ENCODE measurements around the gene MFSD2A. TPM values are rescaled to one million over a fixed set of nuclear protein-coding genes. Genes with fewer than 3 reads are reported as not detected.
A peak's percentile ranks its signal among the peaks of the same experiment; 100 is the strongest.

The MFSD2A gene
- total and polyA plus RNA-seq, 4 donors = 15.7 to 42.9 (median 27.7) TPM

- Histone ChIP-seq H3K36me3 (ENCODE audit: control insufficient read depth, insufficient read depth, low read length) (peaks cover 46% of the 10 kb centered on the region), H3K9me3 (ENCODE audit: control insufficient read depth, insufficient read depth, low read length) (no peaks in the 10 kb centered on the region), H3K4me3 (ENCODE audit: low read depth, low read length) (no peak overlapping the region), H3K27me3 (ENCODE audit: control insufficient read depth, insufficient read depth, low read length) (no peaks in the 10 kb centered on the region), H3K4me1 (ENCODE audit: control insufficient read depth, insufficient read depth, low read length) (peaks cover 13% of the 10 kb centered on the region), H3K27ac (ENCODE audit: low read depth, low read length) (no peak overlapping the region)
- WGBS (ENCODE audit: insufficient coverage) = 87% methylated on average over 3 of the region's 4 CpGs
- no peak for DNase-seq (ENCODE audit: low read depth in 4 of 6, low spot score in 6 of 6)
Observed at GRCh38 chr1:39964552-39964951, 9.6 kb downstream of the MFSD2A start.

- no peaks in the 10 kb centered on the region for H3K9me3 ChIP-seq (ENCODE audit: control insufficient read depth, insufficient read depth, low read length)
- no peaks in the 10 kb centered on the region for H3K27me3 ChIP-seq (ENCODE audit: control insufficient read depth, insufficient read depth, low read length)
Observed at GRCh38 chr1:39965044-39965443, 10.1 kb downstream of the MFSD2A start.

GRCh38 chr1:39969048-39969447, 14.1 kb downstream of the MFSD2A start:
- WGBS (ENCODE audit: insufficient coverage) = 91% methylated on average over 5 of the region's 9 CpGs
- no peak for DNase-seq (ENCODE audit: low read depth in 4 of 6, low spot score in 6 of 6)
- Histone ChIP-seq H3K9me3 (ENCODE audit: control insufficient read depth, insufficient read depth, low read length) (no peaks in the 10 kb centered on the region), H3K4me3 (ENCODE audit: low read depth, low read length) (no peak overlapping the region), H3K4me1 (ENCODE audit: control insufficient read depth, insufficient read depth, low read length) (no peaks in the 10 kb centered on the region), H3K27me3 (ENCODE audit: control insufficient read depth, insufficient read depth, low read length) (no peaks in the 10 kb centered on the region), H3K36me3 (ENCODE audit: control insufficient read depth, insufficient read depth, low read length) (peaks cover 33% of the 10 kb centered on the region), H3K27ac (ENCODE audit: low read depth, low read length) (no peak overlapping the region)

More at GRCh38 chr1:39965044-39965443, 10.1 kb downstream of the MFSD2A start:
- Histone ChIP-seq H3K4me3 (ENCODE audit: low read depth, low read length) (no peak overlapping the region), H3K27ac (ENCODE audit: low read depth, low read length) (no peak overlapping the region), H3K36me3 (ENCODE audit: control insufficient read depth, insufficient read depth, low read length) (peaks cover 47% of the 10 kb centered on the region), H3K4me1 (ENCODE audit: control insufficient read depth, insufficient read depth, low read length) (peaks cover 10% of the 10 kb centered on the region)
- DNase-seq (ENCODE audit: low read depth in 4 of 6, low spot score in 6 of 6) = no peak
- WGBS (ENCODE audit: insufficient coverage) = 89% methylated on average over 5 of the region's 9 CpGs

DNA sequence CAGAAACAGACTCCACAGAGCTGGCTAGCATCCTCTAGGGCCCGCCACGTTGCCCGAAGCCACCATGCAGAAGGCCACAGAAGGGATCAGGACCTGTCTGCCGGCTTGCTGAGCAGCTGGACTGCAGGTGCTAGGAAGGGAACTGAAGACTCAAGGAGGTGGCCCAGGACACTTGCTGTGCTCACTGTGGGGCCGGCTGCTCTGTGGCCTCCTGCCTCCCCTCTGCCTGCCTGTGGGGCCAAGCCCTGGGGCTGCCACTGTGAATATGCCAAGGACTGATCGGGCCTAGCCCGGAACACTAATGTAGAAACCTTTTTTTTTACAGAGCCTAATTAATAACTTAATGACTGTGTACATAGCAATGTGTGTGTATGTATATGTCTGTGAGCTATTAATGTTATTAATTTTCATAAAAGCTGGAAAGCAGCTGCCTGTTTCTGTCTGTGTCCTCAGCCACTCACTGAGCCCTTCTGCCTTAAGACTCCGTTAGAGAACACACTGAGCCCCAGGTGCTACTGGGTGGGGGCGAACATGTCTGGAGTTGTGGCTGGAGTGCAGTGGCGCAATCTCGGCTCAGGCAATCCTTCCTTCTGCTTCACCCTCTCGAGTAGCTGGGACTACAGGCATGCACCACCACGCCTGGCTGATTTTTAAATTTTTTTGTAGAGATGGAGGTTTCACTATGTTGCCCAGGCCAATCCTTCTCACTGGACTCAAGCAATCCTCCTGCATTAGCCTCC, 14.8 kb downstream of the MFSD2A start:
- H3K27me3 ChIP-seq (ENCODE audit: control insufficient read depth, insufficient read depth, low read length) = no peaks in the 10 kb centered on the region
- H3K27ac ChIP-seq (ENCODE audit: low read depth, low read length) = no peak overlapping the region
- H3K9me3 ChIP-seq (ENCODE audit: control insufficient read depth, insufficient read depth, low read length) = no peaks in the 10 kb centered on the region
- no peak overlapping the region for H3K4me3 ChIP-seq (ENCODE audit: low read depth, low read length)
- H3K36me3 ChIP-seq (ENCODE audit: control insufficient read depth, insufficient read depth, low read length) = peaks cover 33% of the 10 kb centered on the region
- no peak for DNase-seq (ENCODE audit: low read depth in 4 of 6, low spot score in 6 of 6)
- WGBS (ENCODE audit: insufficient coverage) = 93% methylated on average over 8 of the region's 13 CpGs
- no peaks in the 10 kb centered on the region for H3K4me1 ChIP-seq (ENCODE audit: control insufficient read depth, insufficient read depth, low read length)

DNA sequence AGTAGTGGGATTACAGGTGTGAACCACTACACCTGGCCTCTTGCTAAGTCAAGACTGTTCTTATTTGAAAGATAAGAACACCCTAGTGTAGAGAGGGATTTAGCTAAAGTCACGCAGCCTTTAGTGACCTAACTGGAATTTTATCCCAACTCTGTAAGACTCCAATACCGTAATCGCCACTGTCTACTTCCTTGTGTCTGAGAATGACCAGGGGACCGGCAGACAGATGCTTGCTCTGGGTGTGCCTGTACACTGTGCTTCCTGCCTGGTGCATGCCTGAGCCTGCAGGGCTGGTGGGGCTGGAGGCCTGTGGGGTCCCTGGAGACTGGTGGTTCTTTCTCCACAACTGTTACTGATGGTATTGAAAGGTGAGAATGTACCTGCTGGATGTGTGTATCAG, 15.3 kb downstream of the MFSD2A start:
- no peaks in the 10 kb centered on the region for H3K27me3 ChIP-seq (ENCODE audit: control insufficient read depth, insufficient read depth, low read length)
- H3K36me3 ChIP-seq (ENCODE audit: control insufficient read depth, insufficient read depth, low read length) = peaks cover 30% of the 10 kb centered on the region
- DNase-seq (ENCODE audit: low read depth in 4 of 6, low spot score in 6 of 6) = no peak
- no peak overlapping the region for H3K27ac ChIP-seq (ENCODE audit: low read depth, low read length)
- no CpG with 5 or more reads among the region's 4 CpGs for WGBS (ENCODE audit: insufficient coverage)
- H3K4me1 ChIP-seq (ENCODE audit: control insufficient read depth, insufficient read depth, low read length) = no peaks in the 10 kb centered on the region
- H3K9me3 ChIP-seq (ENCODE audit: control insufficient read depth, insufficient read depth, low read length) = no peaks in the 10 kb centered on the region
- H3K4me3 ChIP-seq (ENCODE audit: low read depth, low read length) = no peak overlapping the region

- no peaks in the 10 kb centered on the region for H3K27me3 ChIP-seq (ENCODE audit: control insufficient read depth, insufficient read depth, low read length)
- no peaks in the 10 kb centered on the region for H3K4me1 ChIP-seq (ENCODE audit: control insufficient read depth, insufficient read depth, low read length)
- H3K4me3 ChIP-seq (ENCODE audit: low read depth, low read length) = no peak overlapping the region
- 96% methylated on average over 4 of the region's 4 CpGs for WGBS (ENCODE audit: insufficient coverage)
- H3K9me3 ChIP-seq (ENCODE audit: control insufficient read depth, insufficient read depth, low read length) = no peaks in the 10 kb centered on the region
- H3K36me3 ChIP-seq (ENCODE audit: control insufficient read depth, insufficient read depth, low read length) = peaks cover 24% of the 10 kb centered on the region
- DNase-seq (ENCODE audit: low read depth in 4 of 6, low spot score in 6 of 6) = no peak
- no peak overlapping the region for H3K27ac ChIP-seq (ENCODE audit: low read depth, low read length)
Observed at GRCh38 chr1:39971138-39971537, 16.2 kb downstream of the MFSD2A start.

- no peaks in the 10 kb centered on the region for H3K27me3 ChIP-seq (ENCODE audit: control insufficient read depth, insufficient read depth, low read length)
- no peaks in the 10 kb centered on the region for H3K4me1 ChIP-seq (ENCODE audit: control insufficient read depth, insufficient read depth, low read length)
- no peaks in the 10 kb centered on the region for H3K9me3 ChIP-seq (ENCODE audit: control insufficient read depth, insufficient read depth, low read length)
- DNase-seq (ENCODE audit: low read depth in 4 of 6, low spot score in 6 of 6) = peak in 4 of 6 donors; percentile 67 to 94 (median 78)
- H3K36me3 ChIP-seq (ENCODE audit: control insufficient read depth, insufficient read depth, low read length) = peaks cover 8% of the 10 kb centered on the region
- H3K4me3 ChIP-seq (ENCODE audit: low read depth, low read length) = no peak overlapping the region
- 59% methylated on average over 4 of the region's 9 CpGs for WGBS (ENCODE audit: insufficient coverage)
- H3K27ac ChIP-seq (ENCODE audit: low read depth, low read length) = no peak overlapping the region
Observed at GRCh38 chr1:39973503-39974135, 18.7 kb downstream of the MFSD2A start.

- WGBS (ENCODE audit: insufficient coverage) = 58% methylated on average over 6 of the region's 8 CpGs
- Histone ChIP-seq H3K27ac (ENCODE audit: low read depth, low read length) (no peak overlapping the region), H3K9me3 (ENCODE audit: control insufficient read depth, insufficient read depth, low read length) (no peaks in the 10 kb centered on the region), H3K4me3 (ENCODE audit: low read depth, low read length) (no peak overlapping the region), H3K36me3 (ENCODE audit: control insufficient read depth, insufficient read depth, low read length) (no peaks in the 10 kb centered on the region), H3K27me3 (ENCODE audit: control insufficient read depth, insufficient read depth, low read length) (no peaks in the 10 kb centered on the region), H3K4me1 (ENCODE audit: control insufficient read depth, insufficient read depth, low read length) (no peaks in the 10 kb centered on the region)
- no peak for DNase-seq (ENCODE audit: low read depth in 4 of 6, low spot score in 6 of 6)
Observed at GRCh38 chr1:39976732-39977131, 21.8 kb downstream of the MFSD2A start.

DNA sequence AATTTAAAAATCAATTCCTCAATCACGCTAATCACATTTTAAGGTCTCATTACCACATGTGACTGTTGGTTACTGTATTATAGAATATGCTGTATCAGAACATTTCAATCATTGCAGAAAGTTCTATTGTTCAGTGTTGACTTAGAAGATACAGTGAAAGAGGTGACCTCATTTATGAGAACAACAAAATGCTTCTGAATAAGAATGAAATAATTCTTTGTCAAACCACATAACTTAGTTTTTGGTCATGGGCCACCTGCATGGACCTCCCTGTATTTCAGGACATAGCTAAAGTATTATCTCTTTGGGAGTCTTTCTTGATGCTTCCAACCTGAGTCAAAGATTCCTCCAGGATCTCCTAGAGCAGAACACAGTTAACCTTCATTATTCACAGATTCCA, 22.3 kb downstream of the MFSD2A start:
- no peaks in the 10 kb centered on the region for H3K27me3 ChIP-seq (ENCODE audit: control insufficient read depth, insufficient read depth, low read length)
- no peak overlapping the region for H3K27ac ChIP-seq (ENCODE audit: low read depth, low read length)
- no CpG with 5 or more reads among the region's 1 CpG for WGBS (ENCODE audit: insufficient coverage)
- no peak for DNase-seq (ENCODE audit: low read depth in 4 of 6, low spot score in 6 of 6)
- H3K36me3 ChIP-seq (ENCODE audit: control insufficient read depth, insufficient read depth, low read length) = no peaks in the 10 kb centered on the region
- no peak overlapping the region for H3K4me3 ChIP-seq (ENCODE audit: low read depth, low read length)
- no peaks in the 10 kb centered on the region for H3K4me1 ChIP-seq (ENCODE audit: control insufficient read depth, insufficient read depth, low read length)
- no peaks in the 10 kb centered on the region for H3K9me3 ChIP-seq (ENCODE audit: control insufficient read depth, insufficient read depth, low read length)

DNA sequence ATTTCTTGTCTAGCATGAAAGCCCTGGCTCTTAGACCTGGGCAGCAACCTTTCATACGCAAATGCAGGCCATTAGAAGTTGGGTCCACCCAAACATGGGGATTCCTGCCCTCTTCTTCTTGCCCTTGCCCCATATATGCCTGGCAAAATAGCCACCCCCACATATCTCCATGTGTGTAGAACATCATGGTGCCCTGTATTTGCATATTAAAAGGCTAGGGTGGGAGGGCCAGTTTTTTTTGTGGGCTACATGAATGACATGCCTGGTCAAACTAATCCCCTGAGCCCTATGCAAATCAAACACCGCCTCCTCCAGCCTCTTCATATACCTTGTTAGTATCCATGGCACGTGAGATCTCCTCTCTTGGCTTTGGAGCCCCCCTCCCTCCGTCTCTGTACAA, 24.7 kb downstream of the MFSD2A start:
- 63% methylated on average over 3 of the region's 4 CpGs for WGBS (ENCODE audit: insufficient coverage)
- no peak overlapping the region for H3K27ac ChIP-seq (ENCODE audit: low read depth, low read length)
- DNase-seq (ENCODE audit: low read depth in 4 of 6, low spot score in 6 of 6) = no peak

More for the DNA sequence above, 24.7 kb downstream of the MFSD2A start:
- H3K36me3 ChIP-seq (ENCODE audit: control insufficient read depth, insufficient read depth, low read length) = no peaks in the 10 kb centered on the region
- no peaks in the 10 kb centered on the region for H3K27me3 ChIP-seq (ENCODE audit: control insufficient read depth, insufficient read depth, low read length)
- no peaks in the 10 kb centered on the region for H3K9me3 ChIP-seq (ENCODE audit: control insufficient read depth, insufficient read depth, low read length)
- no peak overlapping the region for H3K4me3 ChIP-seq (ENCODE audit: low read depth, low read length)
- H3K4me1 ChIP-seq (ENCODE audit: control insufficient read depth, insufficient read depth, low read length) = no peaks in the 10 kb centered on the region
